ENCODE results near the gene RBM26. TPM values are rescaled to one million over a fixed set of nuclear protein-coding genes. Genes with fewer than 3 reads are reported as not detected.

The RBM26 gene
- polyA plus RNA-seq, 1 donor from 2014 or later: 112 TPM

DNA sequence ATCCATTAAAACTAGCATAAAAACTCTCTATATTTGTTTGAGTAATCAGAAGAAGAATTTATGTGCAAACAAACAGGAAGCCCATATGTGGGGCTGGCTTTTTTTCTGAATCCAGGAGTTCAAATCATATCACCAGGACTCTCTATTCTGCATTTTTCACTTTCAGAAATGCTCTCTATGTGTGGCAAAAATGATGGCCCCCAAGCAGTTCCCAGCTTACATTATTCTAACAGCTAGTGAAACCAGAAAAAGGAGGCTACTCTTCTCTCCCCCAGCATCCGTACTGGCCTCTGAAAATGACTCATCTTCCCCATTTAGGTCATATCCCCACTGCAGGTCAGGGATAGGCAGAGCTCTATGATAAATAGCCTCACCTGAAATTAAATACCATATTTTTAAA is 20.4 kb downstream of the RBM26 start:
- Histone ChIP-seq H3K4me3 (ENCODE audit: low read length) (no peak overlapping the region), H3K36me3 (ENCODE audit: insufficient read depth, low read length) (no peaks in the 10 kb centered on the region), H3K27ac (ENCODE audit: low read length) (no peak overlapping the region), H3K79me2 (replicated peaks; ENCODE audit: insufficient read depth, low read length) (peaks cover 93% of the 10 kb centered on the region), H3K9me2 (ENCODE audit: insufficient read depth, low read length) (no peaks in the 10 kb centered on the region), H3K4me2 (ENCODE audit: low read length) (no peak overlapping the region), H3K27me3 (ENCODE audit: insufficient read depth, low read depth, low read length) (no peaks in the 10 kb centered on the region), H3K9ac (ENCODE audit: low read length) (no peak overlapping the region), H4K20me1 (ENCODE audit: insufficient read depth) (no peaks in the 10 kb centered on the region), H2AFZ (ENCODE audit: low read depth, low read length) (no peak overlapping the region), H3F3A (ENCODE audit: insufficient read depth, low read length, poor library complexity, severe bottlenecking) (no peaks in the 10 kb centered on the region), H3K9me3 (ENCODE audit: low read length) (no peaks in the 10 kb centered on the region)
- TF ChIP-seq EP300 (conservative IDR thresholded peaks at IDR 0.05; ENCODE audit: poor library complexity, severe bottlenecking) (no peak), MXI1 (conservative IDR thresholded peaks at IDR 0.05; ENCODE audit: poor library complexity, severe bottlenecking) (no peak), RAD21 (conservative IDR thresholded peaks at IDR 0.05) (no peak), SMC3 (conservative IDR thresholded peaks at IDR 0.05; ENCODE audit: poor library complexity) (no peak), EZH2 (IDR thresholded peaks at IDR 0.05; ENCODE audit: borderline replicate concordance, insufficient read depth, low read length, poor library complexity, severe bottlenecking) (no peak), POLR2AphosphoS5 (IDR thresholded peaks at IDR 0.05) (no peak), TAF1 (IDR thresholded peaks at IDR 0.05; ENCODE audit: low read depth) (no peak)
- TF ChIP-seq, protein P1, sequence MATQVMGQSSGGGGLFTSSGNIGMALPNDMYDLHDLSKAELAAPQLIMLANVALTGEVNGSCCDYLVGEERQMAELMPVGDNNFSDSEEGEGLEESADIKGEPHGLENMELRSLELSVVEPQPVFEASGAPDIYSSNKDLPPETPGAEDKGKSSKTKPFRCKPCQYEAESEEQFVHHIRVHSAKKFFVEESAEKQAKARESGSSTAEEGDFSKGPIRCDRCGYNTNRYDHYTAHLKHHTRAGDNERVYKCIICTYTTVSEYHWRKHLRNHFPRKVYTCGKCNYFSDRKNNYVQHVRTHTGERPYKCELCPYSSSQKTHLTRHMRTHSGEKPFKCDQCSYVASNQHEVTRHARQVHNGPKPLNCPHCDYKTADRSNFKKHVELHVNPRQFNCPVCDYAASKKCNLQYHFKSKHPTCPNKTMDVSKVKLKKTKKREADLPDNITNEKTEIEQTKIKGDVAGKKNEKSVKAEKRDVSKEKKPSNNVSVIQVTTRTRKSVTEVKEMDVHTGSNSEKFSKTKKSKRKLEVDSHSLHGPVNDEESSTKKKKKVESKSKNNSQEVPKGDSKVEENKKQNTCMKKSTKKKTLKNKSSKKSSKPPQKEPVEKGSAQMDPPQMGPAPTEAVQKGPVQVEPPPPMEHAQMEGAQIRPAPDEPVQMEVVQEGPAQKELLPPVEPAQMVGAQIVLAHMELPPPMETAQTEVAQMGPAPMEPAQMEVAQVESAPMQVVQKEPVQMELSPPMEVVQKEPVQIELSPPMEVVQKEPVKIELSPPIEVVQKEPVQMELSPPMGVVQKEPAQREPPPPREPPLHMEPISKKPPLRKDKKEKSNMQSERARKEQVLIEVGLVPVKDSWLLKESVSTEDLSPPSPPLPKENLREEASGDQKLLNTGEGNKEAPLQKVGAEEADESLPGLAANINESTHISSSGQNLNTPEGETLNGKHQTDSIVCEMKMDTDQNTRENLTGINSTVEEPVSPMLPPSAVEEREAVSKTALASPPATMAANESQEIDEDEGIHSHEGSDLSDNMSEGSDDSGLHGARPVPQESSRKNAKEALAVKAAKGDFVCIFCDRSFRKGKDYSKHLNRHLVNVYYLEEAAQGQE (IDR thresholded peaks at IDR 0.05; ENCODE audit: borderline replicate concordance): no peak
- TF ChIP-seq, protein P2, sequence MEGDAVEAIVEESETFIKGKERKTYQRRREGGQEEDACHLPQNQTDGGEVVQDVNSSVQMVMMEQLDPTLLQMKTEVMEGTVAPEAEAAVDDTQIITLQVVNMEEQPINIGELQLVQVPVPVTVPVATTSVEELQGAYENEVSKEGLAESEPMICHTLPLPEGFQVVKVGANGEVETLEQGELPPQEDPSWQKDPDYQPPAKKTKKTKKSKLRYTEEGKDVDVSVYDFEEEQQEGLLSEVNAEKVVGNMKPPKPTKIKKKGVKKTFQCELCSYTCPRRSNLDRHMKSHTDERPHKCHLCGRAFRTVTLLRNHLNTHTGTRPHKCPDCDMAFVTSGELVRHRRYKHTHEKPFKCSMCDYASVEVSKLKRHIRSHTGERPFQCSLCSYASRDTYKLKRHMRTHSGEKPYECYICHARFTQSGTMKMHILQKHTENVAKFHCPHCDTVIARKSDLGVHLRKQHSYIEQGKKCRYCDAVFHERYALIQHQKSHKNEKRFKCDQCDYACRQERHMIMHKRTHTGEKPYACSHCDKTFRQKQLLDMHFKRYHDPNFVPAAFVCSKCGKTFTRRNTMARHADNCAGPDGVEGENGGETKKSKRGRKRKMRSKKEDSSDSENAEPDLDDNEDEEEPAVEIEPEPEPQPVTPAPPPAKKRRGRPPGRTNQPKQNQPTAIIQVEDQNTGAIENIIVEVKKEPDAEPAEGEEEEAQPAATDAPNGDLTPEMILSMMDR (IDR thresholded peaks at IDR 0.05; ENCODE audit: poor library complexity, severe bottlenecking): no peak

- TF ChIP-seq POLR2AphosphoS5 (IDR thresholded peaks at IDR 0.05): no peak
- TF ChIP-seq TAF1 (IDR thresholded peaks at IDR 0.05; ENCODE audit: low read depth): no peak
- TF ChIP-seq EP300 (conservative IDR thresholded peaks at IDR 0.05; ENCODE audit: poor library complexity, severe bottlenecking): no peak
- TF ChIP-seq RAD21 (conservative IDR thresholded peaks at IDR 0.05): no peak
- H3K4me2 ChIP-seq (ENCODE audit: low read length): no peak overlapping the region
- no peaks in the 10 kb centered on the region for H3K9me3 ChIP-seq (ENCODE audit: low read length)
- H3K9me2 ChIP-seq (ENCODE audit: insufficient read depth, low read length): no peaks in the 10 kb centered on the region
- H3K9ac ChIP-seq (ENCODE audit: low read length): no peak overlapping the region
- H2AFZ ChIP-seq (ENCODE audit: low read depth, low read length): no peak overlapping the region
- no peaks in the 10 kb centered on the region for H3F3A ChIP-seq (ENCODE audit: insufficient read depth, low read length, poor library complexity, severe bottlenecking)
- H4K20me1 ChIP-seq (ENCODE audit: insufficient read depth): no peaks in the 10 kb centered on the region
- H3K27me3 ChIP-seq (ENCODE audit: insufficient read depth, low read depth, low read length): no peaks in the 10 kb centered on the region
- no peaks in the 10 kb centered on the region for H3K36me3 ChIP-seq (ENCODE audit: insufficient read depth, low read length)
- H3K27ac ChIP-seq (ENCODE audit: low read length): no peak overlapping the region
- H3K4me3 ChIP-seq (ENCODE audit: low read length): no peak overlapping the region
- peaks cover 93% of the 10 kb centered on the region for H3K79me2 ChIP-seq (replicated peaks; ENCODE audit: insufficient read depth, low read length)
Observed at GRCh38 chr13:79384022-79384610, 21.9 kb downstream of the RBM26 start.

Measured in neural cell (in vitro differentiated cells).